HG03139 (cell line): ENCODE results near the gene SLC16A4.

Experiments
- ATAC-seq: cut with Tn5 transposase; IDR thresholded peaks from one replicate; pipeline ENCODE4 v1.9.1; 2021; ENCODE audit not compliant: unreplicated experiment

Gene SLC16A4

GRCh38 chr1:110335265-110335664 is 55.6 kb downstream of the SLC16A4 start:
- ATAC-seq: no peak

DNA sequence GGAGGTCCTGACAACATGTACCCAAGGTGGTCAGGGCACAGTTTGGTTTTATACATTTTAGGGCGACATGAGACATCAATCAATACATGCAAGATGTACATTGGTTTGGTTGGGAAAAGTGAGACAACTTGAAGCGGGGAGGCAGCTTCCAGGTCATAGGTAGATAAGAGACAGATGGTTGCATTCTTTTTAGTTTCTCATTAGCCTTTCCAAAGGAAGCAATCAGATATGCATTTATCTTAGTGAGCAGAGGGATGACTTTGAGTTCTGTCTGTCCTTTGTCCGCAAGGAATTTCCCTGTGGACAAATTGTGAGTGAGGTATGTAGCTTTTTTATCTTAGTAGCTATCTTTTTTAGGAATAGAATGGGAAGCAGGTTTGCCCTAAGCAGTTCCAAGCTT is 62.1 kb downstream of the SLC16A4 start:
- ATAC-seq: no peak

DNA sequence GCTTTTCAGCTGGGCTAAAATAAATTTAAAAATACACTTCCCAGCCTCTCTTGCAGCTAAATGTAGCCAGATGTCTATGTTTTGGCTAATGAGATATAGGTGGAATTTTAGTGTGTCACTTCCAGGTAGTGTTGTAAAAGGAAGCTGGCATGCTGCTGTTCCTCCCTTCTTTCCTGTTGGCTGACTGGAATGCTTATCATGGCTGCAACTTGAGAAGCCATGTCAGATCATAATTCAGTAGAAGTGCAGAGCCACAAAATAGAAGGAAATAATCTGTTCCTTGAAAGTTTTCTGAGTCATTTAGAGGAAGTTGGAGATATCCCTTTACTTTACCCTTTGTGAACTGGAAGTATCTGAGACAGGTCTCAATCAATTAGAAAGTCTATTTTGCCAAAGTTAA is 62.6 kb downstream of the SLC16A4 start:
- ATAC-seq: no peak

DNA sequence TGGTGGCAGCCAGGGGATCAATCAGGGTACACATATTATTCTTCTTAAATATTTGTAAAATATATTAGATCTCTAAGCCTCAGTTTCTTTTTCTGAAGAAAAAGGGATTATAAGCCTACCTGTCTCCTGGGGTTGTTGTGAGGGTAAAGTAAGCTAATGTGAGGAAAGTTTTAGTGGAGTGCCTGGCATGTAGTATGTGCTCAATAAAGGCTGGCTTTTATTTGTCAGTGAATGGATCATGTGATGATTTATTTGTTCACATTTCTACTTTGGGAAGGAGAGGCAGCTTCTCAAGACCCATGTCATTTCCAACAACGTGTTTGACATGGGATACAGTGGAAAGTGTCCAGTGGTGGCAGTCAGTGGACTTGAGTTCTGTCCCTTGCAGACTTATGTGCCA is 64.0 kb downstream of the SLC16A4 start:
- no peak for ATAC-seq

DNA sequence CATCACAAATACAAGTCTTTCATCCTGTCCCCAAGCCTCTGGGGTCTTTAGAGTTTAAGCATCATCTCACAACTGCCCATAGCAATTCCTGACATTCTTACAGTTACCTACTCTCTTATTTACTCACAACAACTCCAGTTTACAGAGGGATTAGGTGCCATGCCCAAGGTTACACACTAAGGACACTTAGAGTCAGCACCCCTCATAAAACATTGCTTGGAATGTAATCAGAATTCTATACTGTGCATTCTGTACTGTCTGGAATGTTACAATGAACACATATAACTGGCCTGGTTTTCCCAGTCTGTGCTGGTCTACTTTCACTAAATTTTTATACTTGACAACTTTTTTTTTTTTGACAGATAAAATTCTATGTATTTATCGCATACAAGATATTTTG is 66.2 kb downstream of the SLC16A4 start:
- ATAC-seq: no peak

- ATAC-seq: no peak
Measured at GRCh38 chr1:110321846-110322245, 69.0 kb downstream of the SLC16A4 start.

DNA sequence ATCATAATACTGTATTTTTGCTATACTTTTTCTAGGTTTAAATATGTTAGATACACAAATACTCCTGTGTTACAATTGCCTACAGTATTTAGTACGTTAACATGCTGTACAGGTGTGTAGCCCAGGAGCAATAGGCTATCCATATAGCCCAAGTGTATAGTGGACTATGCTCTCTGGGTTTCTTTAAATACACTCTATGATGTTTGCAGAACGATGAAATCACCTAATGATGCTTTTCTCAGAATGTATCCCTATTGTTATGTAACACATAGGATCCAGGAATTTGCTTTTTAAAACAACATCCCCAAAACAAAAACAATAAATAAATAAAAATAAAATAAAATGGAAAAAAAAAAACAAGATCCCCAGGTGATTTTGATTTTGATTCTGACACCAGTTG is 69.8 kb downstream of the SLC16A4 start:
- ATAC-seq: no peak

- no peak for ATAC-seq
Measured at GRCh38 chr1:110320168-110320518, 70.7 kb downstream of the SLC16A4 start.

DNA sequence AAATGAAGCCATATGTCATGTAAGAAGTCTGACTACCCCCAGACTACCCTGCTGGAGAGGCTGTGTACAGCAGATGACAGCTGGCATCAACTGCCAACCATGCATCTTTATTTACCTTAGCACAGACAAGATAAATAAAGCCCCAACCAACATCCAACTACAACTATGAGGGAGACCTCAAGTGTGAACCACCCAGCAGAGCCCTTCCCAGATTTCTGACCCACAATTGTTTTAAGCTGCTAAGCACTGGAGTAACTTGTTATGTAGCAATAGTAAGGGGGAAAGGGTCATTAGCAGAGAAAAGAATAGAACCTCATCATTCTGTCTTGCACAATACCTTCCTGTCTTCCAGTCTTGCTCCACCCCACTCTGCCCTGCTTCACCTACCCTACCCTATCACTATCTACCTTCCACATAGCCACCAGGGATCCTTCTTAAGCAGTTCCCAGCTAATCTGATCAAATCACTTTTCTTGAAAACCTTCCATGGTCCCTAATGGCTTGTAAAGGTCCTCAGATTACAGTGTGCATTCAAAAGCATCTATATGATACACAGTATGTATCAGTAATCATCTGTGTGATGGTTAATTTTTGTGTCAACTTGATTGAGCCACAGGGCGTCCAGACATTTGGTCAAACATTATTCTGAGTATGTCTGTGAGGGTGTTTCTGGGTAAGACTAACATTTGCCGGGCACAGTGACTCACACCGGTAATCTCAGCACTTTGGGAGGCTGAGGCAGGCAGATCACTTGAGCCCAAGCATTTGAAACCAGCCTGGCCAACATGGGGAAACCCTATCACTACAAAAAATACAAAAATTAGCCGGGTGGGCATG is 71.3 kb downstream of the SLC16A4 start:
- no peak for ATAC-seq

DNA sequence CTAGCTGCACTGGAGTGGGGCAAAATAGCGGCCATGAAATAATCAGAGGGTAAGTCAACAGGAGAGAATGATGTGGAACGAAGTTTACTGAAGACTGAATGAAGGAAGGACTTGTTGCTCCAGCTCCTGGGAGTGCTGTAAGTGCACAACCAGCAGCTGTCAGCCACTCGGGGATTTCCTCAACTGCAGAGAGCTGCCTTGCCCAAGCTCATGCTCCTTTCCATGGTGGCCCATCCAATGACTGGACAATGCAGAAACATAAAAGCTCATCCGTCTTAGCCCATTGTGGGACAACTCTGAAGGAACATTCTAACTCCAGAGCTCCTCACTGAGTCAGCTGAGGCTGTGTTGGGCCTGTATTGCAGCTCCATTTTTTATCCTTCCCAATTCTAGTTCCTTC is 72.8 kb downstream of the SLC16A4 start:
- no peak for ATAC-seq

DNA sequence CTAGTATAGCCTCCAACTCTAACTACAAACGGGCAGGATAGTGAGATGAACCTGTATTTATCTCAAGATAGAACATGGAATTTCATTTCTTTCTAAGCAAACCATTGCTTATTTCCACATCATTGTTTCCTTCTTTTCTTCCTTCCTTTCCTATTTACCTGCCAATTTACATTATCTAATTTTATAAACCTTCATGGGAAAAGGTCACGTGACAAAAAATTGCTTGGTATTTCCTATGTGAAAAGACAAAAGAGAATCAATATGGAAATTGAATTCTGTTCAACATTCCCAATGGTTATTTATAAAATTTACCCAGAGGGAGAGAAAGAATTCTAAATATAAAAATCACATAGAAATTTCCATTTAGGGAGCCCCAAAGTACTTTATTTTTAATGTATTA is 74.1 kb downstream of the SLC16A4 start:
- ATAC-seq: no peak
